Thoracic aorta (tissue), 2 donors: ENCODE results near the gene LYPD4. TPM values are rescaled to one million over a fixed set of nuclear protein-coding genes. Genes with fewer than 3 reads are reported as not detected.

ENCODE experiments used
- ATAC-seq: fragments of 150-250 bp; one replicate; pipeline ENCODE4 v1.8.0; 2017; ENCODE audit warnings: low read depth; ENCODE audit not compliant: insufficient number of reproducible peaks, low FRiP score
- DNase-seq: peaks from one replicate; pipeline ENCODE4 v3.0.0-alpha.2; 2020; ENCODE audit warnings: low spot score
- H3K27ac ChIP-seq, 2 donors: fragments of 200-600 bp; sonication (generic); 1 replicate in 1 of 2; 2 replicates in 1 of 2; pipeline ENCODE4 v1.5.1; 2016; ENCODE audit warnings: mild to moderate bottlenecking in 2 of 2, moderate library complexity in 2 of 2
- H3K27me3 ChIP-seq: fragments of 200-600 bp; sonication (generic); replicated peaks from 2 replicates; pipeline ENCODE4 v1.6.0; 2016; ENCODE audit warnings: mild to moderate bottlenecking; ENCODE audit not compliant: insufficient read depth
- H3K36me3 ChIP-seq: fragments of 200-600 bp; sonication (generic); one replicate; pipeline ENCODE4 v1.5.1; 2016
- H3K4me1 ChIP-seq, 2 donors: fragments of 200-600 bp; sonication (generic); 1 replicate in 1 of 2; 2 replicates in 1 of 2; pipeline versions ENCODE4 v1.5.1 to v1.6.0; 2016; ENCODE audit warnings: low read depth in 2 of 2, mild to moderate bottlenecking in 1 of 2; ENCODE audit not compliant: control insufficient read depth in 1 of 2
- H3K4me3 ChIP-seq: fragments of 200-600 bp; sonication (generic); 2 replicates; pipeline ENCODE4 v1.5.1; 2016; ENCODE audit warnings: mild to moderate bottlenecking
- H3K9me3 ChIP-seq: fragments of 200-600 bp; sonication (generic); 2 replicates; pipeline ENCODE4 v1.5.1; 2016
- CTCF ChIP-seq: fragments of 200-600 bp; sonication (generic); IDR thresholded peaks from one replicate; pipeline ENCODE4 v1.5.1; 2019; ENCODE audit warnings: antibody characterized with exemption
- total RNA-seq, 2 donors: library from RNA; depleted of rRNA; stranded (reverse); fragments of >200 nt; gene quantifications; one replicate each; pipeline versions ENCODE4 v1.1.0 to v1.2.3, GENCODE V29; 2016

LYPD4 gene
- total RNA-seq, 2 donors from 2014 or later = not detected

GRCh38 chr19:41815301-41815700 lies 29.2 kb downstream of the LYPD4 start:
- Histone ChIP-seq H3K27me3 (no peaks in the 10 kb centered on the region), H3K36me3 (no peaks in the 10 kb centered on the region), H3K4me3 (no peak overlapping the region), H3K9me3 (no peaks in the 10 kb centered on the region), H3K27ac (no peak overlapping the region), H3K4me1 (no peaks in the 10 kb centered on the region)
- no peak for DNase-seq
- ATAC-seq = no peak
- no peak for TF ChIP-seq CTCF

- Histone ChIP-seq H3K9me3 (no peaks in the 10 kb centered on the region), H3K27me3 (no peaks in the 10 kb centered on the region), H3K36me3 (no peaks in the 10 kb centered on the region), H3K27ac (no peak overlapping the region), H3K4me3 (no peak overlapping the region), H3K4me1 (no peaks in the 10 kb centered on the region)
- TF ChIP-seq CTCF = no peak
- ATAC-seq (no peak), DNase-seq (no peak)
These were observed 30.6 kb downstream of the LYPD4 start for GRCh38 chr19:41813911-41814310.

GRCh38 chr19:41811981-41812380 lies 32.5 kb downstream of the LYPD4 start:
- H3K36me3 ChIP-seq = no peaks in the 10 kb centered on the region
- H3K27me3 ChIP-seq = no peaks in the 10 kb centered on the region
- DNase-seq (no peak), ATAC-seq (no peak)
- no peak overlapping the region for H3K27ac ChIP-seq
- no peak overlapping the region for H3K4me3 ChIP-seq
- TF ChIP-seq CTCF = no peak
- no peaks in the 10 kb centered on the region for H3K4me1 ChIP-seq
- H3K9me3 ChIP-seq = no peaks in the 10 kb centered on the region

- no peak for ATAC-seq
- no peak overlapping the region for H3K27ac ChIP-seq
- no peaks in the 10 kb centered on the region for H3K4me1 ChIP-seq
- DNase-seq = no peak
- H3K4me3 ChIP-seq = no peak overlapping the region
- no peaks in the 10 kb centered on the region for H3K9me3 ChIP-seq
- TF ChIP-seq CTCF = no peak
- H3K36me3 ChIP-seq = no peaks in the 10 kb centered on the region
- H3K27me3 ChIP-seq = no peaks in the 10 kb centered on the region
These were observed 33.4 kb downstream of the LYPD4 start for GRCh38 chr19:41811036-41811435.

GRCh38 chr19:41810301-41810700 lies 34.2 kb downstream of the LYPD4 start:
- H3K4me1 ChIP-seq = no peaks in the 10 kb centered on the region
- no peaks in the 10 kb centered on the region for H3K27me3 ChIP-seq
- no peak for TF ChIP-seq CTCF
- DNase-seq (no peak), ATAC-seq (no peak)
- H3K27ac ChIP-seq = no peak overlapping the region
- no peaks in the 10 kb centered on the region for H3K36me3 ChIP-seq
- H3K4me3 ChIP-seq = no peak overlapping the region
- no peaks in the 10 kb centered on the region for H3K9me3 ChIP-seq
